ENCODE measurements around the gene RRP8. TPM values are rescaled to one million over a fixed set of nuclear protein-coding genes. Genes with fewer than 3 reads are reported as not detected.

RRP8 gene
- total and polyA plus RNA-seq, 9 of the 15 experiments (the other 6 are each of a cell fraction or from before 2014, with no cell fraction given), result 5.7 to 47.3 (median 32.6) TPM

- TF ChIP-seq HDGF (IDR thresholded peaks at IDR 0.05) (no peak), PHB (CRISPR knock-in tag; IDR thresholded peaks at IDR 0.05) (no peak), MAFK (IDR thresholded peaks at IDR 0.05; ENCODE audit: low read length) (no peak), RAD51 (IDR thresholded peaks at IDR 0.05; ENCODE audit: borderline replicate concordance, low read depth) (peak; percentile 99), KLF6 (CRISPR knock-in tag; IDR thresholded peaks at IDR 0.05; ENCODE audit: borderline replicate concordance) (no peak), BHLHE40 (IDR thresholded peaks at IDR 0.05; ENCODE audit: low read length) (peak; percentile 83), HLTF (IDR thresholded peaks at IDR 0.05) (no peak), GTF2A2 (tag; IDR thresholded peaks at IDR 0.05) (no peak), ZNF232 (CRISPR knock-in tag; IDR thresholded peaks at IDR 0.05) (no peak), GABPB1 (CRISPR knock-in tag; IDR thresholded peaks at IDR 0.05) (no peak), HNRNPUL1 (IDR thresholded peaks at IDR 0.05; ENCODE audit: low read length) (no peak), CAMTA2 (CRISPR knock-in tag; conservative IDR thresholded peaks at IDR 0.05) (no peak), ILF3 (IDR thresholded peaks at IDR 0.05; ENCODE audit: borderline replicate concordance) (no peak), C11orf30 (IDR thresholded peaks at IDR 0.05; ENCODE audit: low read depth) (peak; percentile 97), PYGO2 (tag; IDR thresholded peaks at IDR 0.05) (no peak), SRSF9 (IDR thresholded peaks at IDR 0.05; ENCODE audit: borderline replicate concordance, low read depth, low read length) (no peak), HNRNPLL (IDR thresholded peaks at IDR 0.05; ENCODE audit: low read depth, low read length, poor library complexity, severe bottlenecking) (no peak), RCOR1 (IDR thresholded peaks at IDR 0.05; ENCODE audit: borderline replicate concordance in 1 of 2, low read depth in 2 of 2, low read length in 2 of 2) (peak in 1 of 2 experiments; percentile 70; a peak in 1 of 4 replicates), FOXA3 (CRISPR knock-in tag; conservative IDR thresholded peaks at IDR 0.05 in 1 of 2, IDR thresholded peaks at IDR 0.05 in 1 of 2) (no peak), XRCC5 (IDR thresholded peaks at IDR 0.05; ENCODE audit: low read depth, low read length) (no peak), EP300 (IDR thresholded peaks at IDR 0.05; ENCODE audit: low read length) (no peak; the same call in 1 of the 2 replicates), GTF2B (IDR thresholded peaks at IDR 0.05; ENCODE audit: extremely low read depth, insufficient read length) (no peak)
- TF ChIP-seq, protein P1, sequence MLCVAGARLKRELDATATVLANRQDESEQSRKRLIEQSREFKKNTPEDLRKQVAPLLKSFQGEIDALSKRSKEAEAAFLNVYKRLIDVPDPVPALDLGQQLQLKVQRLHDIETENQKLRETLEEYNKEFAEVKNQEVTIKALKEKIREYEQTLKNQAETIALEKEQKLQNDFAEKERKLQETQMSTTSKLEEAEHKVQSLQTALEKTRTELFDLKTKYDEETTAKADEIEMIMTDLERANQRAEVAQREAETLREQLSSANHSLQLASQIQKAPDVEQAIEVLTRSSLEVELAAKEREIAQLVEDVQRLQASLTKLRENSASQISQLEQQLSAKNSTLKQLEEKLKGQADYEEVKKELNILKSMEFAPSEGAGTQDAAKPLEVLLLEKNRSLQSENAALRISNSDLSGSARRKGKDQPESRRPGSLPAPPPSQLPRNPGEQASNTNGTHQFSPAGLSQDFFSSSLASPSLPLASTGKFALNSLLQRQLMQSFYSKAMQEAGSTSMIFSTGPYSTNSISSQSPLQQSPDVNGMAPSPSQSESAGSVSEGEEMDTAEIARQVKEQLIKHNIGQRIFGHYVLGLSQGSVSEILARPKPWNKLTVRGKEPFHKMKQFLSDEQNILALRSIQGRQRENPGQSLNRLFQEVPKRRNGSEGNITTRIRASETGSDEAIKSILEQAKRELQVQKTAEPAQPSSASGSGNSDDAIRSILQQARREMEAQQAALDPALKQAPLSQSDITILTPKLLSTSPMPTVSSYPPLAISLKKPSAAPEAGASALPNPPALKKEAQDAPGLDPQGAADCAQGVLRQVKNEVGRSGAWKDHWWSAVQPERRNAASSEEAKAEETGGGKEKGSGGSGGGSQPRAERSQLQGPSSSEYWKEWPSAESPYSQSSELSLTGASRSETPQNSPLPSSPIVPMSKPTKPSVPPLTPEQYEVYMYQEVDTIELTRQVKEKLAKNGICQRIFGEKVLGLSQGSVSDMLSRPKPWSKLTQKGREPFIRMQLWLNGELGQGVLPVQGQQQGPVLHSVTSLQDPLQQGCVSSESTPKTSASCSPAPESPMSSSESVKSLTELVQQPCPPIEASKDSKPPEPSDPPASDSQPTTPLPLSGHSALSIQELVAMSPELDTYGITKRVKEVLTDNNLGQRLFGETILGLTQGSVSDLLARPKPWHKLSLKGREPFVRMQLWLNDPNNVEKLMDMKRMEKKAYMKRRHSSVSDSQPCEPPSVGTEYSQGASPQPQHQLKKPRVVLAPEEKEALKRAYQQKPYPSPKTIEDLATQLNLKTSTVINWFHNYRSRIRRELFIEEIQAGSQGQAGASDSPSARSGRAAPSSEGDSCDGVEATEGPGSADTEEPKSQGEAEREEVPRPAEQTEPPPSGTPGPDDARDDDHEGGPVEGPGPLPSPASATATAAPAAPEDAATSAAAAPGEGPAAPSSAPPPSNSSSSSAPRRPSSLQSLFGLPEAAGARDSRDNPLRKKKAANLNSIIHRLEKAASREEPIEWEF (CRISPR knock-in tag; IDR thresholded peaks at IDR 0.05), result no peak
- TF ChIP-seq, protein P2, sequence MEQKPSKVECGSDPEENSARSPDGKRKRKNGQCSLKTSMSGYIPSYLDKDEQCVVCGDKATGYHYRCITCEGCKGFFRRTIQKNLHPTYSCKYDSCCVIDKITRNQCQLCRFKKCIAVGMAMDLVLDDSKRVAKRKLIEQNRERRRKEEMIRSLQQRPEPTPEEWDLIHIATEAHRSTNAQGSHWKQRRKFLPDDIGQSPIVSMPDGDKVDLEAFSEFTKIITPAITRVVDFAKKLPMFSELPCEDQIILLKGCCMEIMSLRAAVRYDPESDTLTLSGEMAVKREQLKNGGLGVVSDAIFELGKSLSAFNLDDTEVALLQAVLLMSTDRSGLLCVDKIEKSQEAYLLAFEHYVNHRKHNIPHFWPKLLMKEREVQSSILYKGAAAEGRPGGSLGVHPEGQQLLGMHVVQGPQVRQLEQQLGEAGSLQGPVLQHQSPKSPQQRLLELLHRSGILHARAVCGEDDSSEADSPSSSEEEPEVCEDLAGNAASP (IDR thresholded peaks at IDR 0.05), result no peak
Observed at GRCh38 chr11:6619004-6619745, 15.8 kb upstream of the RRP8 start, which contains the start of gene TPP1 (continued).

Data from K562 (cell line).